ENCODE results near the gene EPN1.

EPN1 gene

DNA sequence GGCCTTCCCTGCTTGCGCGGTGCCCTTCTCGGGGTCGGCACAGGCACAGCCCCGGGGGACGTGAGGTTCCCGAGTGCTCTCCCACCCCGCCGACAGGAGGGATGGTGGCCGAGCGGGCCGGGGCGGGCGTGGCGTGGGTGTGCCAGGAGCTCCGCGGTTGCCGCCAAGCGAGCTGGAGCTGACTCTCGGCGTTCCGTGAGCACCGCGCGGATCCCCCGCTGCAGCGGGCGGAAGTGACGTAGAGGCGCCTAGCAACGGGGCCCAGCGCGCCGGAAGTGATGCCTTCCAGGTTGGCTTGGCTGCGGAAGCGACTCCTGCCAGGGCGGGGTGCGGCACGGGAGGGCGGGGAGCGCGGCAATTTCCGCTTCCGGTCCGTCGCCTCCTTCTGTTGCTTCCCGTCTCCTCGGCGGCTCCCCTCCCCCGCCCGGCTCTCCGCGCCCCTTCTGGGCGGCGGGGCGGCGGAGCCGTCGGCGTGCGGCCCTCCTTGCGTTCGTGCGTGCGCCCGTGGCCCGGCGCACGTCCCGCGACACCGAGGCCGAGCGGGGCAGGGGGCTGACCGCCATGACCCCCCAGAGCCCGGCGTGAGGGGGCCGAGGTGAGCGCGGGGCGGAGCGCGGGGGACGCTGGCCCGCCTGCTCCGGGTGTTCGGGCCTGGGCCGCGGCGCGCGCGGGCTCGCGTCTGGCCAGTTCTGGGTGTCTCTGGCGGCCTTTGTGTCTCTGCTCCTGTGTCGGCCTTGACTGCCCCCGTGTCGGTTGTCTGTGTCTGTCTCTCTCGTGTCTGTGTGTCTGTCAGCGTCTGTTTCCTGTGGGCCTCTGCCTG lies at the start of gene EPN1:
Gene EPN1, plus strand, starts transcription at position 386 of the 820 bp plus-strand sequence. CDS start 3,402 bp downstream, outside the sequence.
- DNase-seq (ENCODE audit: low read depth): peak; percentile 95

DNA sequence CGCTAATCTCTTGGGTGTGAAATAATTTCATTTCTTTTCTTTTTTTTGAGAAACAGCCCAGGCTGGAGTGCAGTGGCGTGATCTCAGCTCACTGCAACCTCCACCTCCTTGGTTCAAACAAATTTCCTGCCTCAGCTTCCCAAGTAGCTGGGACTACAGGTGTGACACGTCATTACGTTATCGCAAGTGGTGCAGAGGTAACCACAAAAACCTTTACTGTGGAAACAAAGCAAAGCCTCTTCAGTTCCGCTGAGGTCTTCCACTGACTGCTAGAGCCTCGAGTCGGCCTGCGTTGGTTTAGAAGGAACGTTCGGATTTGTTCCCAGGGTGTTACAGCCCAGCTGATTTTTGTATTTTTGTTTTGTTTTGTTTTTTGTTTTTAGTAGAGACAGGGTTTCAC lies 48.7 kb upstream of the EPN1 start:
- no peak for DNase-seq (ENCODE audit: low read depth)

DNA sequence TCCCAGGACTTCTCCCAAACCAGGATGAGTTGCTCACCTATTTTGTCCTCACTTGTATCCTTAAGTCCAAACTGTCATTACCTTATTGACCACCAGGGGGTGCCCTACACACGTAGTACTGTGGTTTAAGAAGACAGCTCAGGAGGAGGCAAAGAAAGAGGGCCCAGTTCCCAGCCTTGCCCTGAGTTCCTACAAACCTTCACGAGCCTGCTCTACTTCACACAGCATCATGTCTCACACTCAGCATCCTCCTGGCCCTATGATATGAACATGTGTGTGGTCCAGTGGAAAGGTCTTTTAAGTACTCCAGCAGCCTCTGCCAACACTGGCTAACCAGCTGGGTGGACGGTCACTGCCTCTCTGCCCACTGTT lies 42.6 kb upstream of the EPN1 start:
- peak; percentile 72 for DNase-seq (ENCODE audit: low read depth)

DNA sequence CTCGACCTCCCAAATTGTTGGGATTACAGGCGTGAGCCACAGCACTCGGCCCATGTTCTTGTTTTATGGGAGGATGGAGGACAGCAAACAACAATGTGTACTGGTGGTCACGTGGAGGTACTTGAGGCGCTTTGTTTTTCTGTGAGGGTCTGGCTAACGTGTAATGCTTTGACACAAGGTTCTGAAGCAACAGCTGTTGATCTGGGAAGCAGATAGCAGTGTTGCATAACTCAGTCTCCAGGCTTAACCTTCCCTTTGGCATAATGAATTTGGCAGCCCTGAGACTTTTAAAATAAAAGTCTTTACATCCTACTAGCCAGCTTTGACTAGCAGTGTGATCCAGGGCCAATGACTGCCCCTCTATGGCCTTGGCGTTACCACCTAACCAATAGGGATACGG lies 41.2 kb upstream of the EPN1 start:
- no peak for DNase-seq (ENCODE audit: low read depth)

DNA sequence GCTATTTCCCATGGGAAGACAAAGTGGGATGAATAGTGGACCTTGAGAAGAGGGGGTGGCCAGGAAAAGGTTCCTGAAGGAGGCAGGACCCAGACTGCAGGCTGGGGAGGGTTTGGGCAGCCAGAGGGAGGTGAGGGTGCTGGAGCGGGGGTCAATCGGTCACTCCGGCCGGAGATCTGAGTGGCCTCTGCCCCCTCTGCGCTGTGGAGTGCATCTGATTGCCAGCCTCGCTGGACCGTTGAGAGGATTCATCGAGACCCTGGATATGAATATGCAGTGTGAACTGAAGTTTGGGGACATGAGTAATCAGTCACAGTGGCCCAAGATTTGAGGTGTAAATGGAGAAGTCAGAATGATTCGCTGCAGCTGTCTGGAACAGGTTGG lies 39.7 kb upstream of the EPN1 start:
- DNase-seq (ENCODE audit: low read depth): no peak

DNA sequence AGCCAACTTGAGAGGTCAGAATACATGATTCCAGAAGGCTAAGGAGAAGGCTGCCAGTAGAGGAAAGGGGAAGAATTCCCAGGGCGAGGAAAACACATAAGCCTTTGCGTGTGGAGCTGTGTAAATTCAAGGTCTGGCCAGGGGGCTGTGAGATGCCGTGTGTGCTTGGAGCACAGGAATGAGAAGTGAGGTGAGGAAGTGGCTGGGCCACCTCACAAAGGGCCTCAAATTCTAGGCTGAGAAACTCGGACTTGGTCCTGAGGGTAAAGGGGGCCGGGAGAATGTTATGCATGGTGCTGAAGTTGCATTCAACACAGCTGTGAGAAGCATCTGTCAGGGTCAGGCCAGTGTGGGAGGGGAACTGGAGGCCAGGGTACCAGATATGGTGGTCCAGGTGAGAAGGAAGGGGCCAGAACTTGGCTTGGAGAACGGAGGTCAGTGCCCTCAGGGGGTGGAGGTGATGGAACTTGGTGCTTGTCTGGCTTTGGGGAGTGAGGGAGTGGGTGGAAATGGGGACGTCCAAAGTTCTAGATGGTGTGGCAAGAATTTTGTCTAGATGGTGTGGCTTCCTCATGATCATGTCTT lies 39.1 kb upstream of the EPN1 start:
- no peak for DNase-seq (ENCODE audit: low read depth)

DNA sequence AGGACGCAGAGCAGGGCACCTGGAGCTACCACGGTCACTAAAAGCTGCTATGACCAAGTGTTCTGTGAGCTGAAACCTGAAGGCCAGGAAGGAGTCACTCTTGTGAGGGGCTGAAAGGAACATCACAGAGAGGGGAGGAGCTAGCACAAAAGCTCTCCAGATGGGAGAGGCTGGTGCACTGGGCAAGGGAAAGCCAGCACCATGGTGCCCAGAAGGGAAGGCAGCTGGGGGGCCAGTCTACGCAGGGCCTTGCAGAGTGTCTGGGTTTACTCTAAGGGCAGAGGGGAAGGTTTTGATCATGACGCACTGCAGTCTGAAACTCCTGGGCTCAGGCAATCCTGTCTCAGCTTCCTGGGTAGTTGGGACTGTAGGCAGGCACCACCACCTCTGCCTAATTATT lies 38.3 kb upstream of the EPN1 start:
- DNase-seq (ENCODE audit: low read depth): no peak

DNA sequence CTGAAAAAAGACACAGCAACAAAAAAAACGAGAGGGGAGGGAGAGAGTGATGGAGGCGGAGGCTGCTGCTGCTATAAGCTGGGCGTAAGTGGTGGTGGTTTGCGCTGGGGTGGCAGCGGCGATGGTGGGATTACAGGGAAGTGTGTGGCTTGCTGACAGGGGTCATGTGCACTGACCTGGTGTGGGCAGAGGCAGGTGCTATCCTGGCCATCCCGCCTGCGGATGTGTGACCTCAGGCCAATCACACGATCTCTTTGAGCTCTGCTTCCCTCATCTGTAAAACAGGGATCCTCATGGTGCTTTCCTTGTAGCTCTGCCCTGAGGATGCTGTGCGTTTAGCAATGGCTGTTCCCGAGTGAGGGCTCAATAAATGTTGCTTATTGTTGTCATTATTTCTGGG lies 37.5 kb upstream of the EPN1 start:
- DNase-seq (ENCODE audit: low read depth): no peak

DNA sequence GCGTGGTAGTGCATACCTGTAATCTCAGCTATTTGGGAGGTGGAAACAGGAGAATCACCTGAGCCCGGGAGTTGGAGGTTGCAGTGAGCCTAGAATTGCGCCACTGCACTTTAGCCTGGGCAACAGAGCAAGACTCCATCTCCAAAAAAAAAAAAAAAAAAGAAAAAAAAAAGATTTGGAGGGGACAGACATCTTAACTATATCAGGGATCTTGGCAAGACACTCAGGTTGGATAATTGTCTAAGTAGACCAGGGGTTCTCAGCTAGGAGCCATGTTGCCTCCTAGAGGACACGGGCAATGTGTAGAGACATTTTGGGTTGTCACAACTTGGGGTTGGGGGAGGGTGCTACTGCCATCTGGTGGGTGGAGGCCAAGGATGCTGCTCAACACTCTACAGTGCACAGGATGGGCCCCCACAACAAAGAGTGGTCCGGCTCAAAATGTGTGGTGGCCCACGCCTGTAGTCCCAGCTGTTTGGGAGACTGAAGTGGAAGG lies 36.1 kb upstream of the EPN1 start:
- peak; percentile 33 for DNase-seq (ENCODE audit: low read depth)

DNA sequence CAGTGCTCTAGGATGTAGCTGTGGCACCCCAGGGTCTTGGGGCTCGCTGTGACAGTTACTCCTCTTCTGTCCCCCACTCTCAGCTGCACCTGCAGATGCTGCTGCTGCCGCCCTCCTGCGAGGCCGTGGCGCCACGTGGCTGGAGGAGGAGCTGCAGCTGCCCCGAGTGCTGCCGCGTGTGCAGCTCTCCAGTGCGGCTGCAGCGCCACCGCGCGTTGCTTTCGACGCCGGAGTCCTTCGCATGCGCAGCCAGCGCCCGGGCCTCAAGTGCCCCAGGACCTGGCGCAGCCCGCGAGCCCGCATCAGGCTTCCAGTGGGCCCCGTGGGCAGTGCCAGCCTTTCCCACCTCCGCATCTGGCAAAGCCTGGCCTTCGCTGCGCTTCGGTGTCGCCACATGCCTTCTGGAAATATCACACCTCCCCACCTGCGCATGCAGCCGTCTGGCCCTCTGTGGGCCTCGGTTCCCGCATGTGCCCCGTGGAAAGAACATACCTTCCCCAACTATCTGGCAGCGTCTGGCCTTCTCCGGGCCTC lies 34.9 kb upstream of the EPN1 start:
- DNase-seq (ENCODE audit: low read depth): no peak

DNA sequence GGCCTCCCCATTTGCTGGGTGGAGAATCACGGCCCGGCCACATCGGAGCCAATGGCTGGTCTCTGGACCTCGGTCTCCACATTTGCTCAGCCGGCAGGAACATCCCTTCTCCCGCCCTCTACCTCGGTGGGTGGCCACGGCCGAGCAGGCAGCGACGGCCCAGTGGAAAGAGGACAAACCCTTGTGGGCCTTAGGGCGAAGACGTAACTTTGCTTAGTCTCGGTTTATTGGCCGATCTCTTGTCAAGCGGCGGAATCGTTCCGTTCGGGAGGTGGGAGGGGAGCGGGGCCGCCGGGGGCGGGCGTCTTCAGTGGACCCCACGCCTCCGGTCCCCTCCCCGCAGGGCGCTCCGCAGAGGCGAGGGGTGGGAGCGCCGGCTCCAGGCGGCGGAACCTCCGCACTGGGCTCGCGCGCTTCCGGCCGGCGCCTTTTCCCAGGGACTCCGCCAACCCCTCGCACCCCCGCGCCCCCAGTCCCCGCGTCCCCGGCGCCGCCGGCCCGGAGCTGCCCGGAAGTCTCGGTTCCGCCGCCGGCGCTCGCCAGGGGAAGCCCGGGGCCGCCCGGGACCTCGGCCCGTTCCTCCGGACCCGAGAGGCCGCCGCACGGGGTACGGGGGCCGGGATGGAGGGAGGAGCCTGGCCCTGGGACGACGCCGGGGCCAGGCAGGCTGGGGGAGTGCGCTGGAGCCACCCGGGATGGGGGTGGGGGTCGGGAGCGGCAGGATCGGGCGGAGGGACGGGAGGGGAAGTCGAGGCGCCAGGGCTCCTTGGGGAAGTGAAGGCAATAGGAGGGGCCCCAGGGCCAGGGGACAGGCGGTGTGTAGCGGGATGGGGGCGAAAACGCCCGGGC lies 34.2 kb upstream of the EPN1 start, which contains the start of gene ZNF580:
Gene ZNF580, plus strand, starts transcription at position 426 of the 849 bp plus-strand sequence. CDS start 1,507 bp downstream, outside the sequence.
- peak; percentile 39 for DNase-seq (ENCODE audit: low read depth)

DNA sequence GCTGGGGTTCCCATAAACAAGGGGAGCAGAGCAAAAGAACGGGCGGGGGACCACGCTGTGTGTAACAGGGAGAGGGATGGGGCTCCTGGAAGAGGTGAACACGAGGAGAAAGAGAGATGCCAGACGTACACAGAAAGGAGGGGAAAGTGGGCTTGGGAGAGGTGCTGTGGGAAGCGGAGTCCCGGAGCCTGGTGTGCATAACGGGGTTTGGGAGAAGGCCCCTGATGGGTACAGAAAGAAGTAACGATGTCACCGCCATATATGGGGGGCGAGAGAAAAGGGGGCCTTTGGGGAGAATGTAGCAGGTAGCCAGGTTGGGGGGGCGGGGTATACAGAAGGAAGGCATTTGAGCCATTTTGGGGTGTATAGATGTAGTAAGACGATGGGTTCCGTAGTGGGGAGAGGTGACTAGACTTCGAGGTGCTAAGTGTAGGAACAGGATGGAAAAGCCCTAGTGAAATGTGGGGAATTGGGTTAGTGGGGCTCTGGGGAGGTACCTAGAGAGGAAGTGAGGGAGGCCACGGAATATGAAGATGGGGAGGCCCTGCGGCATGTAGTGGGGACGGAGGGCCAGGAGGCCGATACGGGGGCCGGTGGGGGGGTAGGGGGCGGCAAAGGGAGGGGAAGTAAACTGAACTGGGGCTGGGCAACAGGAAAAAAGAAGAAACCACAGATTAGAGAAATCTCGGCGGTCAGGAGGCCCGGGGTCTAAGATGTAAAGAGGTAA lies 33.4 kb upstream of the EPN1 start:
- no peak for DNase-seq (ENCODE audit: low read depth)

DNA sequence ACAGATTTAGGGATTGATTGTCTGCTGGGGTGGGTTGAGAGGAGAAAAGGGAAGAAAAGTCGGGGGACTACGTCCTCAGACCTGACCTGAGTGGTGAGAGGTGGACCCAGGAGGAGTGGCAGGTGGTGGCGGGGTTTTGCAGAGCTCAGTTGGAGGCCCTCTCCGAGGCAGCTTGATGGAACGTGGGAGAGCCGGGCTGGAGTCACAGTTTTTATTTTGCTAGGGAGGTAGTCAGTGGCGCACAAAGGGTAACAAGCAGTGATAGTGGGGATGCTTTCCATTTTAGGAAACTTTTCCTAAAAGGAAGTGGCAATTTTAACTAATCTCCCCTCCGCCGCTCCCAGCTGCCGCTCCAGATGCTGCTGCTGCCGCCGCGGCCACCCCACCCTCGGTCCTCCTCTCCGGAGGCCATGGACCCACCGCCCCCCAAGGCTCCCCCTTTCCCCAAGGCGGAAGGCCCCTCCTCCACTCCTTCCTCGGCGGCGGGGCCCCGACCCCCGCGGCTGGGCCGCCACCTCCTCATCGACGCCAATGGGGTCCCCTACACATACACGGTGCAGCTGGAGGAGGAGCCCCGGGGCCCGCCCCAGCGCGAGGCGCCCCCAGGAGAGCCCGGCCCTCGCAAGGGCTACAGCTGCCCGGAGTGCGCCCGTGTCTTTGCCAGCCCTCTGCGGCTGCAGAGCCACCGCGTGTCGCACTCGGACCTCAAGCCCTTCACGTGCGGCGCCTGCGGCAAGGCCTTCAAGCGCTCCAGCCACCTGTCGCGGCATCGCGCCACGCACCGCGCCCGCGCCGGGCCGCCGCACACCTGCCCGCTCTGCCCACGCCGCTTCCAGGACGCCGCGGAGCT lies 32.6 kb upstream of the EPN1 start:
- DNase-seq (ENCODE audit: low read depth): no peak

DNA sequence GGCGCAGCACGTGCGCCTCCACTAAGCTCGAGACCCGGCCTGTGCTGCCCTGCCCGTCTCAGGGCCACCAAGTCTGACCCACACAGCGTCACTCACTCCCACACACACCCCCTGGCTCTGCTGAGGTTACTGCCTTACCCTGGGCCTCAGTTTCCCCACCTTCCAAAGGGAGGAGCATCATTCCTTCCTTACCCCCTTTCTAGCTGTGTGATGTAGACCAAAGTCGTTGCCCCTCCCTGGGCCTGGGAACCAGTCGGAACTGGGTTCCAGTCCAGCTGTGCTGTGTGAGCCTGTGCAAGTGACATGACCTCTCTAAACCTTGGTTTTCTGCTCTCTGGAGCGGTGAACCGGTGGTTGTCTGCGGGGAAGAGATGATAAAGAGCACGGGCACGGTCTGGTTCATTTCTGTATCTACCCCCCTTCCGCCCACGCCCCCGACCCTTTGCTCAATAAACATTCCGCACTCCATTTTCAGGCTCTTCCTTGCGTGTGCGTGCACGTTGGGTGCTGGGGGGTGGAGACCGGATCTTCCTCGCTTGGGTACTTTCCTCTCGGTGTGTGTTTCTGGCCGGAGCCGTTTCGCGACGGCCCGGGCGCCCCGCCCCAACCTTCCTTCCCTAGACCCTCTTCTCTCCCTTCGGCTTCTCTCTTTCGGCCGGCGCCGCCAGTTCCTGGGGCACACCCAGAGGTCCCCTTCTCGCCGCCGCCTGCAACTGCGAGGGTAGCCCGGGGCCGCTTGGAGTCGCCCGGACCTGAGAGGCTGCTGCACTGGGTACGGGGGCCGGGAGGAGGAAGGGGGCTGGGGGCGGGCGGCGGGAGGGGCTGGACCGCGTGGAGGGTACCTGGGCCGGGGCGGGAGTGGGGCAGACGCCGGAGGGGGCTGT lies 31.8 kb upstream of the EPN1 start, which contains the start of gene ZNF581:
Gene ZNF581, plus strand, starts transcription at position 647 of the 884 bp plus-strand sequence. CDS start 923 bp downstream, outside the sequence.
- DNase-seq (ENCODE audit: low read depth): peak; percentile 71

DNA sequence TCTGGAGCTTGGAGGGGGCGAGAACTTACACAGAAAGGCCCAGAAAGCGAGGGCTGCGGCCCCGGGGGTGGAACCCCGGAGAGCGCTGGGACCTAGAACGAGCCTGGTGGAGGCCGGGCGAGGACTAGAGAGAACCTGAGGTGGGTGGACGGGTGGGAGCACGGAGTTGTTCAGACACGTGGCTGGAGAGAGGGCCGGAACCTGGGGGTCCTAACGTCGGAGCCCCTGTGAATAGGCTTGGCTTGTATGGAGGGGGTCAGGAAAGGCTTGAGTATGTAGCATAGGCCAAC lies 31.2 kb upstream of the EPN1 start:
- no peak for DNase-seq (ENCODE audit: low read depth)

DNA sequence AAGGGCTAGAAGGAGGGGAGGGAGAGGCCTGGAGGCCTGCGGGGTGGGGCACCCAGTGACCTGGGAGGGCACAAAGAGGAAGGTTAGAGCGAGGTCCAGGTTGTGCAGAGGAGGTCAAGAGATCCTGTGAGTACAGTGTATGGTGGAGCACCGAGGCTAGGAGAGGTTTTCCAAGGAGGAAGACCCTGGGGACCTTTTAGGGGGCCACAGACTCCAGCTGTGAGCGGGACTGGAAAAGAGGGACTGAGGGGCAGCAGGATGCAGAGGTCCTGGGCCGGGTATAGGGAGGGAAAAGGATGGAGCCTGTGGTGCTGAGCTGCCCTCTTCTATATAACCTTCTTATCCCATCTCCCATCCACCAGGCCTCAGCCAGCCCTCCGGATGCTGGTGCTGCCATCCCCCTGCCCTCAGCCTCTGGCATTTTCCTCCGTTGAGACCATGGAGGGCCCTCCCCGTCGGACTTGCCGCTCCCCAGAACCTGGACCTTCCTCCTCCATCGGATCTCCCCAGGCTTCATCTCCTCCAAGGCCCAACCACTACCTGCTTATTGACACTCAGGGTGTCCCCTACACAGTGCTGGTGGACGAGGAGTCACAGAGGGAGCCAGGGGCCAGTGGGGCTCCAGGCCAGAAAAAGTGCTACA lies 30.7 kb upstream of the EPN1 start:
- DNase-seq (ENCODE audit: low read depth): no peak

DNA sequence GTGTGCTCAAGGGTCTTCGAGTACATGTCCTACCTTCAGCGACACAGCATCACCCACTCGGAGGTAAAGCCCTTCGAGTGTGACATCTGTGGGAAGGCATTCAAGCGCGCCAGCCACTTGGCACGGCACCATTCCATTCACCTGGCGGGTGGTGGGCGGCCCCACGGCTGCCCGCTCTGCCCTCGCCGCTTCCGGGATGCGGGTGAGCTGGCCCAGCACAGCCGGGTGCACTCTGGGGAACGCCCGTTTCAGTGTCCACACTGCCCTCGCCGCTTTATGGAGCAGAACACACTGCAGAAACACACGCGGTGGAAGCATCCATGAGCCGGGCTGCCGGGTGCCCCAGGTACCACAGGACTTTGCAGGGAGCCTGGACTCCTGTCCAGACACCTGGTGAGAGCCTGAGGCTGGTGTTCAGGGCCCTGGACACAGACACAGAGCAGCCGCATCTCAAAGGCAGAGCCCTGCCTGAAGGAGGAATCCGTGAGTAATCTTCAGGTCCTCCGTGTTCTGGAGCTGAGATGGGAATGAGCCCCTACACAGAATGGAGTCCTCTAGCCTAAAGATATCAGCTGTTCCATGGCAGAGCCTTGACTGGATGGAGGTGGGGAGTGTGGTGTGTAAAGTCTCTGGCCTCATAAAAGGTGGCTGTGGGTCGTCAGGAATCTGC lies 30.0 kb upstream of the EPN1 start:
- no peak for DNase-seq (ENCODE audit: low read depth)

DNA sequence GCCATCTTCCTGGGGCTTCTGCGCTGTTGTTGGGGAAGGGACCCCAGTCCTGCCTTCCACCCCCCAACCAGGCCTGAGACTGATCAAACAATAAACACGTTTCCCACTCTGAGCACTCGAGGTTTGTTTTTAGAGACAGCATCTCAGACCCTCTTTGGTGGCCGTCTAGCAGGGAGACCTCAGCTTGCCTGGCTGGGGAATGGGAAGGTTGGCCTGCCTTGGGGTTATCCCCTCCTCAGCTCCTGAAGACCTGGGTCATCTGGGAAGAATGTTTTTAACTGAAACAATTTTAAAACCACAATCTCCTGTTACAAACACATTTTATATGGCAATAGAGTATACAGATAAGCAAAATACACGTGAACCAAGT lies 29.5 kb upstream of the EPN1 start:
- no peak for DNase-seq (ENCODE audit: low read depth)

Measured in stimulated activated CD8-positive, alpha-beta memory T cell treated with anti-CD3 and anti-CD28 coated beads, Interleukin-7, amount 100 ng/mL, for 24 hours (primary cell).